Tibial nerve (tissue), 4 donors: Measurements from ENCODE around the gene POLL. TPM values are rescaled to one million over a fixed set of nuclear protein-coding genes. Genes with fewer than 3 reads are reported as not detected.
A peak's percentile ranks its signal among the peaks of the same experiment; 100 is the strongest.
"Not testable (repeated sequence)": the region's sequence is repeated elsewhere in the genome, so short reads cannot be mapped to it uniquely, and the experiment has no call there.

Source experiments
- DNase-seq, 2 donors: peaks; one replicate each; pipeline ENCODE4 v3.0.0-alpha.2; 2019; ENCODE audit warnings: low spot score in 2 of 2
- H3K27ac ChIP-seq, 4 donors: fragments of 200-600 bp; sonication (generic) in 3 of 4; one replicate each; pipeline ENCODE4 v1.5.1; 2017 to 2019; ENCODE audit warnings: mild to moderate bottlenecking in 1 of 4
- H3K27me3 ChIP-seq, 2 donors: fragments of 200-600 bp; sonication (generic) in 1 of 2; one replicate each; pipeline versions ENCODE4 v1.5.1 to v1.6.0; 2017 to 2019
- H3K36me3 ChIP-seq, 3 donors: fragments of 200-600 bp; sonication (generic); one replicate each; pipeline ENCODE4 v1.5.1; 2018 to 2019
- H3K4me1 ChIP-seq, 4 donors: fragments of 200-600 bp; sonication (generic) in 3 of 4; one replicate each; pipeline ENCODE4 v1.5.1; 2017 to 2019
- H3K4me3 ChIP-seq, 4 donors: fragments of 200-600 bp; sonication (generic) in 3 of 4; one replicate each; pipeline ENCODE4 v1.5.1; 2017 to 2019; ENCODE audit warnings: mild to moderate bottlenecking in 1 of 4, moderate library complexity in 1 of 4
- H3K9me3 ChIP-seq, 4 donors: fragments of 200-600 bp; sonication (generic) in 3 of 4; one replicate each; pipeline ENCODE4 v1.5.1; 2017 to 2019
- CTCF ChIP-seq, 5 experiments: fragments of 200-600 bp in 3 of 5; fragments of 450-650 bp in 2 of 5; sonication (generic) in 3 of 5; IDR thresholded peaks; one replicate each; pipeline ENCODE4 v1.5.1; 2016 to 2019; ENCODE audit warnings: antibody characterized with exemption in 5 of 5, mild to moderate bottlenecking in 3 of 5, moderate library complexity in 2 of 5
- EP300 ChIP-seq, 2 donors: sonication (generic); formaldehyde crosslinking; IDR thresholded peaks; one replicate each; pipeline ENCODE4 v1.6.1; 2017; ENCODE audit warnings: antibody characterized with exemption in 2 of 2, mild to moderate bottlenecking in 1 of 2
- POLR2A ChIP-seq, 2 donors: fragments of 450-650 bp; IDR thresholded peaks; one replicate each; pipeline ENCODE4 v1.6.1; 2017; ENCODE audit warnings: antibody characterized with exemption in 2 of 2, mild to moderate bottlenecking in 2 of 2, moderate library complexity in 2 of 2
- WGBS, 2 donors: methylation state at CpG; one replicate each; pipeline ENCODE4 v1.1.5; 2018; 5-methylcytosine and 5-hydroxymethylcytosine counted together
- total RNA-seq, 4 donors: library from RNA; depleted of rRNA; stranded (reverse); fragments of >200 nt; gene quantifications; one replicate each; pipeline ENCODE4 v1.1.0, GENCODE V29; 2016

POLL gene
- 10 to 100 TPM; 27.8 to 45.7 (median 35.8) TPM for total RNA-seq

GRCh38 chr10:101587725-101588653, at the start of gene POLL, which contains the start of gene DPCD:
POLL (minus strand) TSS chr10:101588257; CDS start chr10:101587360, 897 bp downstream.
DPCD (plus strand) TSS chr10:101588321; CDS start chr10:101588337, 16 bp downstream.
- Histone ChIP-seq H3K9me3 (no peaks in the 10 kb centered on the region), H3K27me3 (no peaks in the 10 kb centered on the region), H3K4me1 (peaks cover 0 to 29% (median 16%) of the 10 kb centered on the region in 4 donors), H3K27ac (peak within 1 kb of the TSS; percentile 21 to 80 (median 71)), H3K36me3 (peaks cover 0 to 33% (median 6%) of the 10 kb centered on the region in 3 donors), H3K4me3 (peak within 1 kb of the TSS; percentile 62 to 88 (median 77))
- WGBS, 2 donors = 0 to 1% methylated on average over 48 to 50 of the region's 50 CpGs
- TF ChIP-seq EP300 (IDR thresholded peaks at IDR 0.05) (peak; percentile 63 to 74), CTCF (IDR thresholded peaks at IDR 0.05) (no peak)
- DNase-seq = peak; percentile 98 to 99

- H3K4me1 ChIP-seq, H3K4me3 ChIP-seq, DNase-seq, H3K27me3 ChIP-seq, H3K9me3 ChIP-seq, H3K27ac ChIP-seq: not testable (repeated sequence)
- WGBS, 2 donors = 93 to 96% methylated on average over 4 of the region's 4 CpGs
- peaks cover 0 to 57% (median 0%) of the 10 kb centered on the region in 3 donors for H3K36me3 ChIP-seq
Observed at GRCh38 chr10:101633510-101633909, 45.5 kb upstream of the POLL start.

- 71 to 80% methylated on average over 8 of the region's 8 CpGs for WGBS, 2 donors
- H3K27ac ChIP-seq = no peak overlapping the region
- H3K9me3 ChIP-seq = no peaks in the 10 kb centered on the region
- peaks cover 0 to 3% (median 0%) of the 10 kb centered on the region in 4 donors for H3K4me1 ChIP-seq
- peaks cover 0 to 47% (median 0%) of the 10 kb centered on the region in 3 donors for H3K36me3 ChIP-seq
- no peak for DNase-seq
- H3K4me3 ChIP-seq = no peak overlapping the region
- TF ChIP-seq CTCF (IDR thresholded peaks at IDR 0.05) = no peak
- TF ChIP-seq EP300 (IDR thresholded peaks at IDR 0.05) = no peak
- TF ChIP-seq POLR2A (IDR thresholded peaks at IDR 0.05) = no peak
- no peaks in the 10 kb centered on the region for H3K27me3 ChIP-seq
Observed at GRCh38 chr10:101631821-101632475, 43.9 kb upstream of the POLL start.

DNA sequence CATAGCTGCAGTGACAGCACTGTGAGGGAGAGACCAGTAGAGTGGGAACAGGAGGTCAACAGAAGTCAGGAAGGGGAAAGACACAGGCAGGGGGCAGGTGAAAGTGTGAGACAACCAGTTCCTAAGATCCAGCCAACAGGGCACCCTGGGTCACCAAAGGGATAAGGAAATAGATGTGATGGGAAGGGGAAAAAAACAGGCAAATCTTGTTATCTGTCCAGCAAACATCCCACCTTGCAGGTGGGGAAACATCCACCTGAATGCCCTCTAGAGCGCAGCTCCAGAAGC, 42.5 kb upstream of the POLL start:
- H3K4me1 ChIP-seq = peaks cover 0 to 3% (median 0%) of the 10 kb centered on the region in 4 donors
- H3K9me3 ChIP-seq = no peaks in the 10 kb centered on the region
- no peak for TF ChIP-seq POLR2A (IDR thresholded peaks at IDR 0.05)
- no peak for TF ChIP-seq CTCF (IDR thresholded peaks at IDR 0.05)
- no peak for TF ChIP-seq EP300 (IDR thresholded peaks at IDR 0.05)
- H3K27ac ChIP-seq = no peak overlapping the region
- no peaks in the 10 kb centered on the region for H3K27me3 ChIP-seq
- peaks cover 0 to 41% (median 0%) of the 10 kb centered on the region in 3 donors for H3K36me3 ChIP-seq
- no peak overlapping the region for H3K4me3 ChIP-seq
- 100% methylated on average over 1 of the region's 1 CpG for WGBS, 2 donors
- DNase-seq = no peak

DNA sequence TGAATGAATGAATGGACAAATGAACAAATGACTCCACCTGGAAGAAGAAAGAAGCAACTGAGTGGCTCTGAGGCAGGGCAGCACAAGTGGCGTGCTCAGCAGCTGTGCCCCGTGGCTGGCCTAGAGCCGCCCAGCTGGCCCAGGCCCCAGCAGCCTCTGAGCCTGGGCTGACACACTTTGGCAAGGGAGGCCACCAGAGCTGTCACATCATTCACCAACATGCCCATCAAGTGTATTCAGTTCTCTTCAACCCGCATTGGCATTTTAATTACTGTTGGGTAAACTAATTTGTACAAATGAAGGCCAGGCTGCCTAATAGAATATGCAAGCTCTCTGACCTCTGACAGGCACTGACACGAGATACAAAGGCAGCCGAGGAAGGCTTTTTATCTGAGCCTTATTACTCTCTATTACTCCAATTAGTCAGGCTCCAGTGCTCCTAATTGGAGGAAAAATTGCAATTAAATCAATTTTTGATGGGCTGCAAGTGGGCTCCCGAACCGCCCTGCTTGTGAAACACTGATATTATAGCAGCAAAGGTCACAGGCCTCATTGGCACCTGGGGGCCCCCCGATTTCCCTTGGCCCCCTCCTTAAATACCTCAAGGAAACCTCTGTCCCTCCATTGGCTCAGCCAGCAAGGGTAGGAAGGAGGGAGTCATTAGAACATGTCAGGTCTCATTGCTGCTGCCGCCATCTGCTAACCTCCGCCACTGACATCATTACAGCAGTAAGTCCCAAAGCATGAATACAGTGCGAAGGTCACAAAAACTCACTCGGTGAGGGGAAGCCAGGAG, 42.0 kb upstream of the POLL start:
- DNase-seq = no peak
- TF ChIP-seq CTCF (IDR thresholded peaks at IDR 0.05) = no peak
- TF ChIP-seq POLR2A (IDR thresholded peaks at IDR 0.05) = no peak
- TF ChIP-seq EP300 (IDR thresholded peaks at IDR 0.05) = no peak
- Histone ChIP-seq H3K9me3 (no peaks in the 10 kb centered on the region), H3K27ac (no peak overlapping the region), H3K36me3 (peaks cover 0 to 41% (median 0%) of the 10 kb centered on the region in 3 donors), H3K4me3 (no peak overlapping the region), H3K4me1 (peaks cover 0 to 3% (median 0%) of the 10 kb centered on the region in 4 donors), H3K27me3 (no peaks in the 10 kb centered on the region)
- 78 to 82% methylated on average over 13 of the region's 13 CpGs for WGBS, 2 donors
